GM12873 (cell line): Measurements from ENCODE around the gene IRX6.

Experiments used
- CTCF ChIP-seq: IDR thresholded peaks from 2 replicates; pipeline ENCODE4 v1.5.1; 2012; ENCODE audit warnings: low read depth, mild to moderate bottlenecking, moderate library complexity, low read length, control low read depth; ENCODE audit not compliant: insufficient read depth; ENCODE audit errors: missing control alignments

IRX6 gene

DNA sequence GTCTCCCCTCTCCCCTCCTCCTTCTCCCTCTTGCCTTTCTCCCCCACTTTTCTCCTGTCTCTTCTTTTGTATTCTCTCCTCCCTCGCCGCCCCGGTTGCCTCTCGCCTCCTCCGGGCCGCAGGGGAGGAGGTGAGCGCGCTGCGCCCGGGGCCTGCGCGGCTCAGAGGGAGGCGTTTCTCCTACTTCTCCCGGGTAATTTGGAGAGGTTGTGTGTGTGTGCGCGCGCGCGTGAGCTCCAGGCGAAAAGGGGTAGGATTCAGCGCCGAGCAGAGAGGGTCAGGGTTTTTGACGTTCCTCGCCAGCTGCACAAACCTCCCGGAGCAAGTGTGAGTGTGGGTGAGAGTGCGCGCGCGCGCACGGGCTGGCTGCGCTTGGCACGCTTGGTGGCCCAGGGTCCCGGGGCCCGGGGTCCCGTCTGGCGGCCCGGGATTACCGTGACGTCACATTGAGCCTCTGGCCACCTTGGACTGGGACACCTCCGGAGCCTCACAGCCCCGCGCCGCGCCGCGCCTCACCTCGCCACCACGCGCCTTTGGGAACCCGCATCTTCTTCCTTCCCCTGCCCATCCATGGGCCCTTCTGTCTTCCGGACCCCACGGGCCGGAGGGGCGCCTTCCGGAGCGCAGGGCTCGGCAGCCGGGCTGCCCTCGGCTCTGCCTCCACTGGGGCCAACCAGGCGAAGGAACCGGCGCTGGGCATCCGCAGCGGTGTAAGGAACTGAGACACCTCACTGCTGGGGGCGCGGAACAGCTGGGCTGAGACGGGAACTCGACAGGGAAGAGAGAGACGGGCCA is 479 bp downstream of the IRX6 start:
- TF ChIP-seq CTCF, result no peak

GRCh38 chr16:55325080-55325447 is 1.1 kb downstream of the IRX6 start:
- no peak for TF ChIP-seq CTCF

DNA sequence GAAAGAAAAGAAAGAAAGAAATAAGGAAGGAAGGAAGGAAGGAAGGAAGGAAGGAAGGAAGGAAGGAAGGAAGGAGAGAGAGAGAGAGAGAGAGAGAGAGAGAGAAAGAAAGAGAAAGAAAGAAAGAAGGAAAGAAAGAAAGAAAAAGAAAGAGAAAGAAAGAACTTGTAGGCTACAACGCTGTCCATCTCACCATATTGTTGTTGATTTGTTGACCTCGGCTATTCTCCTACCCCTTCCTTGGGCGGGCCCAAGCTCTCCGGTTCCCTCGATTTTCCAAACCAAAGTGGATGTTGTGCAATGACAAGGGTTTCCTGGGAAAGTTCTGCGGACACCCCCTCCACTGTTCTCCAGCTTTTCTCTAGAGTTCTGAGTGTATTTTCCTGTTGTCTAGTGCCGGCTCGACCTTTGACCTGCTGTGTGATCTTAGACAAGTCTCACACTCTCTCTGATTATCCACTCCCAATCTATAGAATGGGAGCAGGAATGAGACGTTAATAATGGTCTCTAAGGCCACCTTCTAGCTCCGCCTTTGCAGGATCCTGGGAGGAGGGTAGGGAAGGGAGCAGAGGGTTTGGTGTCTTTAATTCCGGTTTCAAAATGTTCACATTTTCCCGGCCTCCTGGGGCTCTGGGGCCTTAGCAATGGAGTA is 1.6 kb downstream of the IRX6 start:
- no peak for TF ChIP-seq CTCF

GRCh38 chr16:55326261-55327092 is 2.5 kb downstream of the IRX6 start:
- TF ChIP-seq CTCF, result no peak

DNA sequence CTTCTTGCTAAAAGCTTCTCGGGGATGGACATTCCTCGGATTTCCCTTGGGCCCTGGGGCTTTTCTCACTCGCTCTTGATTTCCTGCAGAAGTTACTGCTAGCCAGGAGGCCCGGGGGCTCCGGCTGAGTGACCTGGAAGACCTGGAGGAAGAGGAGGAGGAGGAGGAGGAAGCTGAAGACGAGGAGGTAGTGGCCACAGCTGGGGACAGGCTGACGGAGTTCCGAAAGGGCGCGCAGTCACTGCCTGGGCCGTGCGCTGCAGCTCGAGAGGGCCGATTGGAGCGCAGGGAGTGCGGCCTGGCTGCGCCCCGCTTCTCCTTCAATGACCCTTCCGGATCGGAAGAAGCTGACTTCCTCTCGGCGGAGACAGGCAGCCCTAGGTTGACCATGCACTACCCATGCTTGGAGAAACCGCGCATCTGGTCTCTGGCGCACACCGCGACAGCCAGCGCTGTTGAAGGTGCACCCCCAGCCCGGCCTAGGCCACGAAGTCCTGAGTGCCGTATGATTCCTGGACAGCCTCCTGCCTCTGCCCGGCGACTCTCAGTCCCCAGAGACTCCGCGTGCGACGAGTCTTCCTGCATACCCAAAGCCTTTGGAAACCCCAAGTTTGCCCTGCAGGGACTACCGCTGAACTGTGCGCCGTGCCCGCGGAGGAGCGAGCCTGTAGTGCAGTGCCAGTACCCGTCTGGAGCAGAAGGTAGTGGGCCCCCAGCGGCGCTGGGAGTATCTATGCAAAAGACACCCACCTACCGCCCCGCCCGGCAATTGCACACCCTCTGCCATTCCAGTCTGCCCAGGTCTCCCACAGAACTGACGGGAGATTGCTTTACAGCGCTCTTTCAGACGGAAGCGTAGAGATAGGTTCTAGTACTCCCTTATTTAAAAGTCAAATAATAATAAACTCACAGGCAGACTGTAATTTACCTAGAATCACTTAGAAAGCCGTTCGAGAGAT is 4.9 kb downstream of the IRX6 start:
- no peak for TF ChIP-seq CTCF

GRCh38 chr16:55329791-55330428 is 5.9 kb downstream of the IRX6 start:
- TF ChIP-seq CTCF, result no peak
